ENCODE results near the gene ARHGAP42. TPM values are rescaled to one million over a fixed set of nuclear protein-coding genes. Genes with fewer than 3 reads are reported as not detected.

The ARHGAP42 gene
- total RNA-seq, 1 experiment from 2014 or later, result 39.1 TPM

DNA sequence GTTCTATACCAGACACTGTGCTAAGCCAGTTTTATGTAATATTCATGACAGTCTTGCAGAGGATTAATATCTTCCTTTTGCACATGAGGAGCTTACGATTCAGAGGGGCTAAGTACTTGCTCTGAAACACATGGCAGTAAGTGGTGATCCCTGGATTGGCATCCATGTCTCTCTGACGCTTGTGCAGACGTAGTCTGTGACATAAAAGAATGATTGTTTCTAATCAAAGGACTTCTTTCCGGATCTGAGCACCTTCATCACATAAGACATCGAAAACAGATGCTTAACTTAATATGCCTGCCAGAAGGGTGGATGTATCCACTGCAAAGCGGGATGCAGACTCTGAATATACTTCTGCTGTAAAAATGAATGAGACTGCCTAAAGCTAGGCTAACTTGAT lies 74.8 kb downstream of the ARHGAP42 start:
- Mint-ChIP-seq H3K27me3 (ENCODE audit: low read depth) (no peaks in the 10 kb centered on the region), H3K4me1 (peaks cover 32 to 38% of the 10 kb centered on the region in 2 experiments), H3K27ac (no peak overlapping the region), H3K4me3 (no peak overlapping the region), H3K36me3 (ENCODE audit: insufficient read depth in 1 of 3, low read depth in 3 of 3) (no peaks in the 10 kb centered on the region; a peak in 1 of 7 replicates), H3K9me3 (no peaks in the 10 kb centered on the region)
- Histone ChIP-seq H4K20me1 (ENCODE audit: control insufficient read depth, insufficient read depth, insufficient read length) (no peaks in the 10 kb centered on the region), H3K4ac (ENCODE audit: low read depth, low read length) (no peak overlapping the region), H2BK12ac (ENCODE audit: insufficient read length, low read depth, low read length) (no peak overlapping the region), H2BK5ac (ENCODE audit: insufficient read length, low read length) (no peak overlapping the region), H2BK20ac (ENCODE audit: low read depth, low read length, poor library complexity, severe bottlenecking) (no peak overlapping the region), H3K27me3 (ENCODE audit: insufficient read depth, low read length) (no peaks in the 10 kb centered on the region), H3K9ac (ENCODE audit: extremely low read depth, insufficient read length, low read length) (no peak overlapping the region), H2AFZ (ENCODE audit: low read length) (no peak overlapping the region), H3K4me1 (ENCODE audit: insufficient read depth, low read length) (no peaks in the 10 kb centered on the region; the same call in 1 of the 2 replicates), H4K5ac (ENCODE audit: insufficient read length, low read depth, low read length) (no peak overlapping the region), H3K23me2 (ENCODE audit: insufficient read length, low read depth, low read length, poor library complexity, severe bottlenecking) (no peaks in the 10 kb centered on the region), H3K79me2 (ENCODE audit: insufficient read depth, low read length) (no peaks in the 10 kb centered on the region; the same call in 1 of the 2 replicates), H3K27ac (ENCODE audit: insufficient read length, low read depth, low read length) (no peak overlapping the region), H3K14ac (ENCODE audit: insufficient read depth, low read length) (no peak overlapping the region), H3K79me1 (ENCODE audit: insufficient read depth, low read depth, low read length, poor library complexity, severe bottlenecking) (peaks cover 4% of the 10 kb centered on the region), H4K91ac (ENCODE audit: insufficient read length, low read depth, low read length) (no peak overlapping the region), H3K56ac (ENCODE audit: insufficient read length, low read depth, low read length) (no peak overlapping the region), H4K8ac (replicated peaks; ENCODE audit: insufficient read length, low read depth, low read length) (no peak overlapping the region), H3K23ac (ENCODE audit: insufficient read length, low read depth, low read length) (no peak overlapping the region), H3K4me2 (ENCODE audit: insufficient read depth, insufficient read length, low read length) (no peak overlapping the region), H2BK15ac (ENCODE audit: low read depth, low read length) (no peak overlapping the region), H3K9me3 (ENCODE audit: control insufficient read depth, low read depth, low read length) (no peaks in the 10 kb centered on the region), H3T11ph (ENCODE audit: low read length) (no peak overlapping the region), H2BK120ac (ENCODE audit: low read depth, low read length, poor library complexity, severe bottlenecking) (no peak overlapping the region), H2AK5ac (ENCODE audit: insufficient read length, low read length) (no peak overlapping the region), H3K18ac (ENCODE audit: insufficient read length, low read depth, low read length) (no peak overlapping the region)
- TF ChIP-seq, protein P1, sequence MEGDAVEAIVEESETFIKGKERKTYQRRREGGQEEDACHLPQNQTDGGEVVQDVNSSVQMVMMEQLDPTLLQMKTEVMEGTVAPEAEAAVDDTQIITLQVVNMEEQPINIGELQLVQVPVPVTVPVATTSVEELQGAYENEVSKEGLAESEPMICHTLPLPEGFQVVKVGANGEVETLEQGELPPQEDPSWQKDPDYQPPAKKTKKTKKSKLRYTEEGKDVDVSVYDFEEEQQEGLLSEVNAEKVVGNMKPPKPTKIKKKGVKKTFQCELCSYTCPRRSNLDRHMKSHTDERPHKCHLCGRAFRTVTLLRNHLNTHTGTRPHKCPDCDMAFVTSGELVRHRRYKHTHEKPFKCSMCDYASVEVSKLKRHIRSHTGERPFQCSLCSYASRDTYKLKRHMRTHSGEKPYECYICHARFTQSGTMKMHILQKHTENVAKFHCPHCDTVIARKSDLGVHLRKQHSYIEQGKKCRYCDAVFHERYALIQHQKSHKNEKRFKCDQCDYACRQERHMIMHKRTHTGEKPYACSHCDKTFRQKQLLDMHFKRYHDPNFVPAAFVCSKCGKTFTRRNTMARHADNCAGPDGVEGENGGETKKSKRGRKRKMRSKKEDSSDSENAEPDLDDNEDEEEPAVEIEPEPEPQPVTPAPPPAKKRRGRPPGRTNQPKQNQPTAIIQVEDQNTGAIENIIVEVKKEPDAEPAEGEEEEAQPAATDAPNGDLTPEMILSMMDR (conservative IDR thresholded peaks at IDR 0.05), result no peak
- DNase-seq, result no peak
- WGBS (ENCODE audit: extremely low coverage, insufficient read length, low lambda C conversion rate), result no CpG with 5 or more reads among the region's 6 CpGs

Data from H9 (cell line).